Dermis blood vessel endothelial cell (primary cell): ENCODE results near the gene CYGB. TPM values are rescaled to one million over a fixed set of nuclear protein-coding genes. Genes with fewer than 3 reads are reported as not detected.

Source experiments
- DNase-seq: peaks from one replicate; pipeline ENCODE4 v3.0.0; 2010
- total RNA-seq: library from RNA; depleted of rRNA; stranded (reverse); fragments of >200 nt; gene quantifications from 2 replicates; pipeline ENCODE4 v1.2.3, GENCODE V29; 2014

CYGB gene
- total RNA-seq, 1 donor from 2014 or later = 4.4 TPM

DNA sequence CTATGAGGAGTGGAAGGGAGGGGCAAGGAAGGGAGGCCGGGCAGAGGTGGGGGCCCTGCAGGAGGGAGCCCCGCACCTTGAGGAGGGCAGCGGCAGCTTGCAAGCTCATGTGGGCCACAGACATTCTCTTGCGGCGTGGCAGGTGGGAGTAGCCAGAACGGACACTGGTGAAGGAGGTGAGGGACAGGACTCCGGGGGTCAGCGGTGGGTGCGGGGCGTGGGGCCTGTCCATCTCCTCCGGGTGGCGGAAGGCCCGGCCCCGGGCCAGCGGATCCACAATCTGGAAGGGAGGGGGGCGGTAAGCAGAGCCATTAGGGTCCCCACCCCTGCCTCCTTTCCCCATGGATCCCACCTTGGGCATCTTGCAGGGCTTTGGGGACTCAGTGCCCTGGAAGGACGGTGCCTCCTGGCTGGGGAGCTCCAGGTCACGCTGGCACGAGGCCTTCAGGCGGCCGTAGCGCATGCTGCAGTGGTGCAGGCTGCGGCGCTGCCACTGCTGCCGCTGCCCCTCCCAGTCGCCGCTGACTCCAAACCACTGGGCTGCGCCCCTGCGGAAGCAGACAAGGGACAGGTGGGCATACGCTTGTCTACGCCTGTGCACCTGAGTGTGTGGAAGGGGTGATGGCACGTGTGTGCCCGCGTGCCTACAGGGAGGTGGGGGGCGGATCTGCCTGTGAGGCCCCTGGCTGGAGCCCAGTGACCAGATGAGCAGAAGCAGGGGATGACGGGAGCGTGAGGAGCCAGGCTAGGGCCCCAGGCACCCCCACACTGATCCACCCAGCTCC lies 58.6 kb downstream of the CYGB start:
- DNase-seq = no peak

DNA sequence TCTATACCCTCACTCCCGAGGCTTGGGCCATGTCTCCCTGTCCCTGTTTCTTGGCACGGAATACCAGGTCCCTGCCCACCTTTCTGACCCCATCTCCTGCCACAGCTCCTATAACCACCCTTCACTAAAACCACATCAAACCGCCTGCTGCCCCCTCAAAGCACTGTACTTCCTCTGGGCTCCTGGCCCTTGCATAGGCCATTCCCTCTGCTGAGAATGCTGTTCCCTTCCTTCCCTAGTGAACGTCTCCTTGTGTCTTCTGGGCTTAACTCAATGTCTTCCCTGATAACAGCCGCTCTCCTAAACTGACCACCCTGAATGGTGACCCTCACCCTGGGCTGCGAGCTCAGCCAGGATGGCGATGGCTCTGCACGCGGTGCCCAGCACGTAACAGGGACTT lies 59.4 kb downstream of the CYGB start:
- DNase-seq = no peak

DNA sequence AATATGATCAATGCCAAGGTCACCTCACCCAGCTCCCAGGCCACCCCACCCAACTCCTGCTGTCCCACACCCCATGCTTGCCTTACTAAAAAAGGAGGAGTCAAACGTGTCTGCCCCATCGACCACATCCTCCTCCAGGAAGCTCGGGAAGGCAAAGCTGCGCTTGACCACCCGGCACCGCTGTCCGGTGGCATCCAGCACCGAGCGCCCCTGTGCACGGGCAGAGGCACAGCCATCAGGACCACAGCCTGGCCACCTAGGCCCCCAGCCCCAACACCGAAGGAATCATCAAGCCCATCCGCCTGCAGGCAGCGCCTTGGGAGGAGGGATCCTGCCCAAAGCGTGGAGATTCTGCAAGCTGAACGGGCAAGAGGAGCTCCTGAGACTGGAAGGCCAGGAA lies 59.9 kb downstream of the CYGB start:
- DNase-seq = no peak

Other genes with a start within 250 kb of the CYGB start
- 8.5 and 13.8 TPM in 2 replicates for gene QRICH2, start 229.4 kb downstream of the CYGB start, total RNA-seq
- 128 and 131 TPM in 2 replicates for gene PRPSAP1, start 183.8 kb downstream of the CYGB start, total RNA-seq
- 259 and 272 TPM in 2 replicates for gene SPHK1, start 153.1 kb downstream of the CYGB start, total RNA-seq
- 20.9 and 27.8 TPM in 2 replicates for gene UBE2O, start 84.6 kb downstream of the CYGB start, total RNA-seq
- gene AANAT, start 70.1 kb downstream of the CYGB start, total RNA-seq = not detected in 2 replicates
- gene RHBDF2, start 36.3 kb downstream of the CYGB start, total RNA-seq = 34.5 and 35.5 TPM in 2 replicates
- 0.19 and 0.68 TPM in 2 replicates for gene PRCD, start 2.3 kb upstream of the CYGB start, total RNA-seq
- 0.28 and 0.51 TPM in 2 replicates for gene ST6GALNAC2, start 48.2 kb upstream of the CYGB start, total RNA-seq
- not detected in 2 replicates for gene ST6GALNAC1, start 106.0 kb upstream of the CYGB start, total RNA-seq
- 131 and 250 TPM in 2 replicates for gene MXRA7, start 173.3 kb upstream of the CYGB start, total RNA-seq
- gene JMJD6, start 188.9 kb upstream of the CYGB start, total RNA-seq = 20.8 and 23.1 TPM in 2 replicates
- 23.1 and 31.3 TPM in 2 replicates for gene METTL23, start 189.1 kb upstream of the CYGB start, total RNA-seq
- gene SRSF2, start 199.6 kb upstream of the CYGB start, total RNA-seq = 146 and 355 TPM in 2 replicates
- gene MFSD11, start 200.4 kb upstream of the CYGB start, total RNA-seq = 29.5 and 37.8 TPM in 2 replicates